Right ventricle myocardium inferior (tissue), 1 donor: ENCODE data around the gene OPTN. TPM values are rescaled to one million over a fixed set of nuclear protein-coding genes. Genes with fewer than 3 reads are reported as not detected.

ENCODE experiments used
- ATAC-seq: fragments of 200-7000 bp; cut with Tn5 transposase; one replicate; pipeline ENCODE4 v1.9.1; 2020; ENCODE audit warnings: mild to moderate bottlenecking, moderate library complexity
- DNase-seq: peaks from one replicate; pipeline ENCODE4 v3.0.0; 2021; ENCODE audit errors: missing footprints
- intact Hi-C: fragments of 100-400 bp; cut with DNase I; formaldehyde crosslinking; loops from one replicate; pipeline ENCODE4 v1.11.0; 2022
- total RNA-seq: library from RNA; stranded (reverse); fragmentation: NEBNext Ultra II Directional; extraction: Animal tissue kit (Norgen Biotek cat#: 25700); gene quantifications from one replicate; pipeline ENCODE4 v1.2.1, GENCODE V29; 2021
- donor health status: DM: no; HTN: yes; CAD: no; lungs with severe emphysema.

Gene OPTN
- total RNA-seq, 1 donor from 2014 or later: 146 TPM

- DNase-seq: peak; percentile 97
- intact Hi-C loops: loop anchor here (1.0 to 5.0 kb wide), 3 partner anchors 141 to 364 kb away; no protein-coding TSS in a partner anchor
- peak; percentile 100 for ATAC-seq
These were observed 61.2 kb downstream of the OPTN start, which contains the start of gene MCM10 for GRCh38 chr10:13160934-13161856. Gene MCM10, plus strand, starts transcription at chr10:13161558. Its CDS starts 2,645 bp downstream, at chr10:13164203.

GRCh38 chr10:13161857-13162271, 61.9 kb downstream of the OPTN start:
- ATAC-seq: no peak
- intact Hi-C loops: loop anchor here (1.0 to 5.0 kb wide), 3 partner anchors 140 to 363 kb away; no protein-coding TSS in a partner anchor
- no peak for DNase-seq

- ATAC-seq (no peak), DNase-seq (no peak)
- intact Hi-C loops: loop anchor here (5.0 kb wide), 1 partner anchor 278 kb away; no protein-coding TSS in a partner anchor
These were observed 63.9 kb downstream of the OPTN start for GRCh38 chr10:13163859-13164258.

- DNase-seq (no peak), ATAC-seq (no peak)
- intact Hi-C loops: no loop called here
These were observed 65.2 kb downstream of the OPTN start for GRCh38 chr10:13165177-13165576.

- ATAC-seq (no peak), DNase-seq (no peak)
- intact Hi-C loops: no loop called here
These were observed 67.6 kb downstream of the OPTN start for GRCh38 chr10:13167568-13167967.

GRCh38 chr10:13168781-13169180, 68.8 kb downstream of the OPTN start:
- intact Hi-C loops: no loop called here
- ATAC-seq (no peak), DNase-seq (no peak)

- intact Hi-C loops: no loop called here
- DNase-seq: no peak
- ATAC-seq: no peak
These were observed 73.7 kb downstream of the OPTN start for GRCh38 chr10:13173616-13174015.

- ATAC-seq (no peak), DNase-seq (no peak)
- intact Hi-C loops: no loop called here
These were observed 80.8 kb downstream of the OPTN start for GRCh38 chr10:13180788-13181187.

- DNase-seq: no peak
- intact Hi-C loops: no loop called here
- no peak for ATAC-seq
These were observed 82.5 kb downstream of the OPTN start for GRCh38 chr10:13182424-13182823.

GRCh38 chr10:13183625-13184024, 83.7 kb downstream of the OPTN start:
- ATAC-seq (no peak), DNase-seq (no peak)
- intact Hi-C loops: no loop called here

GRCh38 chr10:13184276-13184675, 84.3 kb downstream of the OPTN start:
- DNase-seq (no peak), ATAC-seq (no peak)
- intact Hi-C loops: no loop called here

GRCh38 chr10:13184730-13185514, 85.0 kb downstream of the OPTN start:
- DNase-seq (no peak), ATAC-seq (no peak)
- intact Hi-C loops: no loop called here

GRCh38 chr10:13187135-13187534, 87.2 kb downstream of the OPTN start:
- no peak for ATAC-seq
- intact Hi-C loops: no loop called here
- no peak for DNase-seq

Other genes starting within 250 kb of the OPTN start
- gene CCDC3, start 98.5 kb upstream of the OPTN start, total RNA-seq: 4.7 TPM
- gene MCM10, start 61.4 kb downstream of the OPTN start, total RNA-seq: 0.62 TPM
- not detected for gene UCMA, start 134.2 kb downstream of the OPTN start, total RNA-seq
- 177 TPM for gene PHYH, start 199.9 kb downstream of the OPTN start, total RNA-seq
- gene SEPHS1, start 248.1 kb downstream of the OPTN start, total RNA-seq: 30.3 TPM